T47D (cell line): ENCODE data around the gene HIPK1.

Experiments used
- DNase-seq, 2 experiments: peaks; one replicate each; pipeline versions ENCODE4 v3.0.0 to v3.0.0-alpha.2; 2011 to 2012; ENCODE audit warnings: low read depth in 1 of 2, low spot score in 1 of 2
- JUND ChIP-seq: IDR thresholded peaks from 2 replicates; pipeline ENCODE4 v1.6.1; 2012; ENCODE audit warnings: low read depth
- in situ Hi-C: cut with HindIII; loops from 2 replicates; pipeline ENCODE4 v1.10.0; 2016; ENCODE audit warnings: low sequenced_read_pairs, low pct_unique_long_range_greater_than_20kb

Gene HIPK1

DNA sequence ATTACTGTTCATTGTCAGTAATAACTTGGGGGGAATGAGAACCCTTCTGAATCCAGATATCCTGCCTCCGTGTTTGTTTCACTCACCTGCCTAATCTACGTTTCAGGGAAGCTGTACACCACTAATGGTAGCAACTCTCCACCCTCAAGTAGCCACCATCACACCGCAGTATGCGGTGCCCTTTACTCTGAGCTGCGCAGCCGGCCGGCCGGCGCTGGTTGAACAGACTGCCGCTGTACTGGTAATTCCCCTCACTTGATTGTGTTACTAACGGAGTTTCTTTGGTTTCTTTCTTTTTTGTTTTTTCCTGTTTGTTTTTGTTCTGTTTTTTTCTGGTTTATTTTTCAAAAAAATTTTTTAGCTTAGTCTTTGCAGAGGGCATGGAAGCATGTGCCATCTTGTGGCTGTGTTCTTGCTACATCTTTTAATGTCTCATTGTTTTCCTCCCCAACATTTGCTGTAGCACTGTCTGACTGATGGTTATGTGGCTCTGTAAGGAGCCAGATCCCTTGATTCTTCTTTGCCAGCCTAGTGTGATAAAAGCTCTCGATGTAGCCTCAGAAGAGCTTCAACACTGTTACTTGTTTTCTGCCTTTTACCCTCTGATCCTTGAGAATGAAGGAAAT, 34.3 kb downstream of the HIPK1 start:
- DNase-seq: no peak
- TF ChIP-seq JUND: no peak
- in situ Hi-C loops: no loop called here

DNA sequence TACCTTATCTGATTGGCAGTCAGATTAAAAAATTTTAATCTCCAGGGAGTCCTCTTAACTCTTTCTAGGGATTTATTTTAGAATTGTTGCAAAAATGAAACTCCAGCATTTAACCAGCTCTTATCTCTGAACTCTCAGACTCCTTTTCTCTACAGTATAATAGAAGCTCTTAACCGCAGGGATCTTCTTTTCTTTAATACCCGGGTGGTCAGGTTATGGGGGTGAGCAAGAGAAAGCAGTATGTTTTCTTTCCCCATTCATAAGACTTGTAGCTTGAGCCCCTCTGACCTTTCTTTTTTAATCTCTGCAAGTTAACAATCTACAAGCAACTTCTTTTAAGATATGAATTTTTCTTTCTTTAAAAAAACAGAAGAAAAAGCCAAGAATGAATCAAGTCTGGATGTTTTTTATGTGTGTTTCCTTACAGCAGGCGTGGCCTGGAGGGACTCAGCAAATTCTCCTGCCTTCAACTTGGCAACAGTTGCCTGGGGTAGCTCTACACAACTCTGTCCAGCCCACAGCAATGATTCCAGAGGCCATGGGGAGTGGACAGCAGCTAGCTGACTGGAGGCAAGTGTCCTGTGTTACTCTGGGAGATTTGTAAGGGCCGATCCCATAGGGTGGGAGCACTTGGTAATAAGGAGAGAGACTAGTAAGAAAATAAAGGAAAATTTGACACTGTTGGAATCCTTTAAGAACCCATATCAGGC, 36.7 kb downstream of the HIPK1 start:
- no peak for TF ChIP-seq JUND
- in situ Hi-C loops: no loop called here
- DNase-seq: no peak

DNA sequence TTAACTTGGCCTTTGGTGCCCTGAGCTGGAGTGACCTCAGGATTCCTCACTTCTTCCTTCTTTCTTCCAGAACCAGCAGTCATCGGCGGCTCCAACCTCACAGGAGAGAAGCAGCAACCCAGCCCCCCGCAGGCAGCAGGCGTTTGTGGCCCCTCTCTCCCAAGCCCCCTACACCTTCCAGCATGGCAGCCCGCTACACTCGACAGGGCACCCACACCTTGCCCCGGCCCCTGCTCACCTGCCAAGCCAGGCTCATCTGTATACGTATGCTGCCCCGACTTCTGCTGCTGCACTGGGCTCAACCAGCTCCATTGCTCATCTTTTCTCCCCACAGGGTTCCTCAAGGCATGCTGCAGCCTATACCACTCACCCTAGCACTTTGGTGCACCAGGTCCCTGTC, 43.8 kb downstream of the HIPK1 start:
- no peak for TF ChIP-seq JUND
- no peak for DNase-seq
- in situ Hi-C loops: no loop called here

DNA sequence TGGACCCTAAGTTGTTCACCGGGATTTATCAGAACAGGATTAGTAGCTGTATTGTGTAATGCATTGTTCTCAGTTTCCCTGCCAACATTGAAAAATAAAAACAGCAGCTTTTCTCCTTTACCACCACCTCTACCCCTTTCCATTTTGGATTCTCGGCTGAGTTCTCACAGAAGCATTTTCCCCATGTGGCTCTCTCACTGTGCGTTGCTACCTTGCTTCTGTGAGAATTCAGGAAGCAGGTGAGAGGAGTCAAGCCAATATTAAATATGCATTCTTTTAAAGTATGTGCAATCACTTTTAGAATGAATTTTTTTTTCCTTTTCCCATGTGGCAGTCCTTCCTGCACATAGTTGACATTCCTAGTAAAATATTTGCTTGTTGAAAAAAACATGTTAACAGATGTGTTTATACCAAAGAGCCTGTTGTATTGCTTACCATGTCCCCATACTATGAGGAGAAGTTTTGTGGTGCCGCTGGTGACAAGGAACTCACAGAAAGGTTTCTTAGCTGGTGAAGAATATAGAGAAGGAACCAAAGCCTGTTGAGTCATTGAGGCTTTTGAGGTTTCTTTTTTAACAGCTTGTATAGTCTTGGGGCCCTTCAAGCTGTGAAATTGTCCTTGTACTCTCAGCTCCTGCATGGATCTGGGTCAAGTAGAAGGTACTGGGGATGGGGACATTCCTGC, 46.2 kb downstream of the HIPK1 start:
- in situ Hi-C loops: no loop called here
- no peak for TF ChIP-seq JUND
- DNase-seq: no peak

DNA sequence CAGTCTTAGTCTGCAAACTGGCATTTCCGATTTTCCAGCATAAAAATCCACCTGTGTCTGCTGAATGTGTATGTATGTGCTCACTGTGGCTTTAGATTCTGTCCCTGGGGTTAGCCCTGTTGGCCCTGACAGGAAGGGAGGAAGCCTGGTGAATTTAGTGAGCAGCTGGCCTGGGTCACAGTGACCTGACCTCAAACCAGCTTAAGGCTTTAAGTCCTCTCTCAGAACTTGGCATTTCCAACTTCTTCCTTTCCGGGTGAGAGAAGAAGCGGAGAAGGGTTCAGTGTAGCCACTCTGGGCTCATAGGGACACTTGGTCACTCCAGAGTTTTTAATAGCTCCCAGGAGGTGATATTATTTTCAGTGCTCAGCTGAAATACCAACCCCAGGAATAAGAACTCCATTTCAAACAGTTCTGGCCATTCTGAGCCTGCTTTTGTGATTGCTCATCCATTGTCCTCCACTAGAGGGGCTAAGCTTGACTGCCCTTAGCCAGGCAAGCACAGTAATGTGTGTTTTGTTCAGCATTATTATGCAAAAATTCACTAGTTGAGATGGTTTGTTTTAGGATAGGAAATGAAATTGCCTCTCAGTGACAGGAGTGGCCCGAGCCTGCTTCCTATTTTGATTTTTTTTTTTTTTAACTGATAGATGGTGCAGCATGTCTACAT, 47.6 kb downstream of the HIPK1 start:
- in situ Hi-C loops: no loop called here
- DNase-seq: peak in 1 of 2 experiments; percentile 91

DNA sequence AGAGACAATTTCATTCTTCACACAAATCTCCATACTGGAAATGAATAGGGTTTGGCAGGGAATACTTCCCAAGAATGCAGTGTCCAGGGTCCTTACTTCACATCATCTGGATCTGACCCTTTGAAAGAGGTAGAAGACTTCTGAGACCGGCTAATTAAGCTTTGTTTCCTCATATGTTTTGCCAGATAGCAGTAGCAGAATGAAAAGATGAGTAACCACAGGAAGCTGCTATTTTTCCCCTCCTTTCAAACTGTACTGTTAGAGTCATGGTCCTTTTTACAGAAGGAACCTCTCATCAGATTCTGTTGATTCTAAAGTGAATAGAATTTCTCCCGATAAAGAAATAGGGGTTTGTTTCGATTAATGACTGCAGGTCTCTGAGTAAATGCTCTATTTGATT, 48.8 kb downstream of the HIPK1 start:
- DNase-seq: no peak
- in situ Hi-C loops: no loop called here
- no peak for TF ChIP-seq JUND

More for the DNA sequence above, 47.6 kb downstream of the HIPK1 start:
- TF ChIP-seq JUND: no peak; the same call in 1 of the 2 replicates

DNA sequence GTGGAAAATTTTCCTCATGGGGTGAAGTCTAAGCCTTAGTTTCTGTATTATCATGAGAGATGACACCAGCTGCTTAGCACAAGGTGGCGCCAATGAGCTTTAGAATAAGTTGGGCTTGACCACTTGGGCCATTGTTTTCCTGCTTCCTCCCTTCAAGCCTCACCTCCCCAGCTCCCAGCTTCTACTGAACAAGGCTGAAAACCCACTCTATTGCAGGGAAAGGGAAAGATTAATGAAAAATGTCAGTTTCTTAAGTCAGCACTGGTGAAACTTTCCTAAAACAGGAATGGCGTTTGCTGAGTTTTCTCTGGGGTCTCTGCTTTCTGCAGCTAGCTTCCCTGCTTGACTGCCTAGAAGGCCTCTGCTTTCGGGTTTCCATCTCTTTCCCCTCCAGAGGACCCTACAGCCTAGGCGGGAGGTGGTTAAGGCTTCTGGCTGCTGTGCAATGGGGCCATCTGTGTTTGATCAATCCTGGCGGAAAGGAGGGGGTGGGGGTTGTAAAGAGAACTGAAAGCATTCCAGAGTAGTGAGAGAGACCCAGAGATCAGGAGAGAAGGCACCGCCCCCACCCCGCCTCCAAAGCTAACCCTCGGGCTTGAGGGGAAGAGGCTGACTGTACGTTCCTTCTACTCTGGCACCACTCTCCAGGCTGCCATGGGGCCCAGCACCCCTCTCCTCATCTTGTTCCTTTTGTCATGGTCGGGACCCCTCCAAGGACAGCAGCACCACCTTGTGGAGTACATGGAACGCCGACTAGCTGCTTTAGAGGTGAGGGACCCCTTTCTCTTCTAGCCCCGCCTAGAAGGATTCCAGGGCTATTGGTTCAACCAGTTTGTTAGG, 50.0 kb downstream of the HIPK1 start, which contains the start of gene OLFML3:
Gene OLFML3 (plus strand): TSS at position 612 of the 840 bp plus-strand sequence. CDS start 43 bp downstream, at position 655.
- peak; percentile 28 to 92 for DNase-seq
- no peak for TF ChIP-seq JUND
- in situ Hi-C loops: no loop called here

DNA sequence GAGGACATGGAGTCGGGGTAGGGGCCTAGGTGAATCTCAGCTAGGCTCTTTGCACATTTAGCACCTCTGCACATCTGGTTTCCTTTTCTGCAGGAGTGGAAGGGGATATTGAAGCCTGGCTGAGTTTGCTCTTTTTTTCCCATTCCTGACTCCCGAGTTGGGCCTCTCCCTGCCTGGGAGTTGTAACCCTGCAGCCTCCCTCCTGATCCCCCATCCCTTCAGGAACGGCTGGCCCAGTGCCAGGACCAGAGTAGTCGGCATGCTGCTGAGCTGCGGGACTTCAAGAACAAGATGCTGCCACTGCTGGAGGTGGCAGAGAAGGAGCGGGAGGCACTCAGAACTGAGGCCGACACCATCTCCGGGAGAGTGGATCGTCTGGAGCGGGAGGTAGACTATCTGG, 51.0 kb downstream of the HIPK1 start:
- in situ Hi-C loops: no loop called here
- no peak for TF ChIP-seq JUND
- peak in 1 of 2 experiments; percentile 50 for DNase-seq

DNA sequence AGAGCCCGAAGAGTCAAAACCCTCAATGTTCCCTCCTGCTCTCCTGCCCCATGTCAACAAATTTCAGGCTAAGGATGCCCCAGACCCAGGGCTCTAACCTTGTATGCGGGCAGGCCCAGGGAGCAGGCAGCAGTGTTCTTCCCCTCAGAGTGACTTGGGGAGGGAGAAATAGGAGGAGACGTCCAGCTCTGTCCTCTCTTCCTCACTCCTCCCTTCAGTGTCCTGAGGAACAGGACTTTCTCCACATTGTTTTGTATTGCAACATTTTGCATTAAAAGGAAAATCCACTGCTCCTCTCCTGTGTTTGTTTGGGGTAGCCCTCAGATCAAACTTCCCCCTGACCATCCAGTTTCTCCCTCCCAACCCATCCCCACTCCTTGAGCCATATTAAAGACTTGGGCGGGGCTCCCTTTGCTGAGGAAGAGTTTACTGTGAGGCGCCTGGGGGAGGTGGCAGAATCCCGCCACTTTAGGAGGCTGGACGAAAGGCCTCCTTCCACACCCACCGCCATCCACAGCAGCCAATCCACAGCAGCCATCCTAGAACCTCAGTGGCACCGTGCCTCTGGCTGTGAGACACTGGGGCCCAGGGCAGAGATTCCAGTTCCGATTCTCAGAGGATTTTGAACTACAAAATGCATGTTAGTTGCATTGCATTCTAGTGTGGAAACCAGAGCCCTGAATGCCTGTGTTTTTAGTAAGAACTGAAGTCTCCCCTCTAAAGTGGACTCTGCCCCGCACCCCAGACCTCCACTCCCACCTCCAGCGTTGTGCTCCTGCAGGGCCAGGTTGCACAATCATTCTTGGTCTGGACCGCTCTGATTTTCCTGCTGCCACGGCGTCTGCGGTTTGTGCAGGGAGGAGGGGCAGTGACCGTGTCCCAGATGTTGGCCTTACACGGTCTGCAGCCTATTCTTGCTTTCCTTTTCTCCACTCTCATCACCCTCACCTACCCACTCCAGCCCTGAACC, 53.1 kb downstream of the HIPK1 start:
- TF ChIP-seq JUND: no peak
- DNase-seq: peak; percentile 33 to 81
- in situ Hi-C loops: no loop called here

DNA sequence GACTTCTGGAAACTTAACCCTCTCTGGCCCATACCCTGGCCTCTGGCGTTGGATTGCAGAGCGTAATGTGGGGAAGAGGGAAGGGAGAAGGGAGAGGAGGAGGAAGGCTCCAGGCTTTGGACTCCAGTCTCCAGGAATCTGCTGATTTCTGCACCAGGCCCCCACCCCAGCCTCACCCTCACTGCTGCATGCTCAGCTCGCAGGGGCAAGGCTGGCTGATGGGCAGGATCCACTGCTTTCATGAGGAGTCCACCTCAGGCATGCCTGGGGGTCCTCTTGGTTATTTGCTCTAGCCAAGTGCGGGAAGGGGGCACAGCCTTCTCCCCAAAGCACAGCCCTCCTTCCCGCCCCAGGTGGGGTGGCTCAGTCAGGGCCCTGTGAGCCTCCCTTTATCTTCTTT, 53.8 kb downstream of the HIPK1 start:
- TF ChIP-seq JUND: no peak
- in situ Hi-C loops: no loop called here

DNA sequence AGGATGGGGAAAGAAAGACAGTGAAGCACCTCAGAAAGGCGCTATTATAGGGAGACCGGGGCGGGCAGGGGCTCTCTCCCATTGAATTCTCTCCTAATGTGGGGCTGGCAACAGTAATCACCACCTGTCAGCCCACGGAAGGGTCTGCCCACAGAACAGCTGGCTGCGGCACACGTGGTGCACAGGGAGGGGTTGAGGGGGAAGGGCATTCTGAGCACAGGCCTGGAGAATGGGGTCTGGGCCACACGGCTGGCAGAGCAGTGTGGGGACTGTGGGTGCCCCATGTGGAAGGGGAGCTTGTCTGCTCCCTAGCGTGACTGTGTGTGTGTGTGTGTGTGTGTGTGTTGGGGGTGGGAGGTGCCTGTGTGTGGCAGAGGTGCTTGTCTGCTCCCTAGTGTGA, 54.3 kb downstream of the HIPK1 start:
- TF ChIP-seq JUND: no peak
- in situ Hi-C loops: no loop called here
- no peak for DNase-seq

More for the DNA sequence above, 53.8 kb downstream of the HIPK1 start:
- DNase-seq: no peak
